GM12873 (cell line): ENCODE data around the gene ZNF433.

ENCODE experiments used
- TF ChIP-seq, protein P1 (sequence below): IDR thresholded peaks from 2 replicates; pipeline ENCODE4 v1.5.1; 2012; ENCODE audit warnings: low read depth, mild to moderate bottlenecking, moderate library complexity, low read length, control low read depth; ENCODE audit not compliant: insufficient read depth; ENCODE audit errors: missing control alignments

ZNF433 gene

DNA sequence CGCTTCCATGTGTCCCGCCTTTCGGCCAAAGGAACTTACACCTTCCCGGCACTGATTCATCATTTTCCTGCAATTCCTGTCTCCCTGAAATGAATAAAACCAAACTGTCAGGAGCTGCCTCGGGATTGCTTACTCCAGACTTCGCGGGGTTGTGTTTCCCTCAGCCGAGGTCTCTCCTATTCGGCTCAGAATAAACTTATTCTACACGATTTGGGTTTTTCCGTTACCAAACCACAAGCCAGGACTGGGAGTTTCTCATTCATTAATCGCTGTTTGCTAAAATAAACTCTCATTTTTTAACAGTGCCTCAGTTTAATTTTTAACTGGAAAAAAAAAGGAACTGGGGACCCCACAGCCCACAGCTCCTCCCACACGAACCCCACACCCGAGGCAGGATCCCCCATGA, 16.6 kb upstream of the ZNF433 start:
- TF ChIP-seq, protein P1, sequence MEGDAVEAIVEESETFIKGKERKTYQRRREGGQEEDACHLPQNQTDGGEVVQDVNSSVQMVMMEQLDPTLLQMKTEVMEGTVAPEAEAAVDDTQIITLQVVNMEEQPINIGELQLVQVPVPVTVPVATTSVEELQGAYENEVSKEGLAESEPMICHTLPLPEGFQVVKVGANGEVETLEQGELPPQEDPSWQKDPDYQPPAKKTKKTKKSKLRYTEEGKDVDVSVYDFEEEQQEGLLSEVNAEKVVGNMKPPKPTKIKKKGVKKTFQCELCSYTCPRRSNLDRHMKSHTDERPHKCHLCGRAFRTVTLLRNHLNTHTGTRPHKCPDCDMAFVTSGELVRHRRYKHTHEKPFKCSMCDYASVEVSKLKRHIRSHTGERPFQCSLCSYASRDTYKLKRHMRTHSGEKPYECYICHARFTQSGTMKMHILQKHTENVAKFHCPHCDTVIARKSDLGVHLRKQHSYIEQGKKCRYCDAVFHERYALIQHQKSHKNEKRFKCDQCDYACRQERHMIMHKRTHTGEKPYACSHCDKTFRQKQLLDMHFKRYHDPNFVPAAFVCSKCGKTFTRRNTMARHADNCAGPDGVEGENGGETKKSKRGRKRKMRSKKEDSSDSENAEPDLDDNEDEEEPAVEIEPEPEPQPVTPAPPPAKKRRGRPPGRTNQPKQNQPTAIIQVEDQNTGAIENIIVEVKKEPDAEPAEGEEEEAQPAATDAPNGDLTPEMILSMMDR: no peak

DNA sequence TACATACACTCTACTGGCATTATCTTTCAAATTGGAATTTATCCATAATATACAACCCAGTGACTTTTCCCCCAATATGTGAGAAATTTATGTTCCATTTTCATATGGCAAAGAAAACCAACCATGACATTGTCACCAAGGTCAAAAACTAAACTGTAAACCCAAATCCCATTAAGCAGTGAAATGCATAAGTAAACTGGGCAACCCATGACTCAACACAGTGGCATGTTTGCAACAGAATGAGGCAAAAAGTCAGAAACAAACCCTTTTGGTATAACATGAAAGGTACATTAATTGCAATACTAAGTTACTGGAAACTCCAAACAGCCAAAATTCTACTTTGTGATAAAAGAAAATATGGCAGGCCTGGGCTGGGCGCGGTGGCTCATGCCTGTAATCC, 12.4 kb upstream of the ZNF433 start:
- TF ChIP-seq, protein P1: no peak

DNA sequence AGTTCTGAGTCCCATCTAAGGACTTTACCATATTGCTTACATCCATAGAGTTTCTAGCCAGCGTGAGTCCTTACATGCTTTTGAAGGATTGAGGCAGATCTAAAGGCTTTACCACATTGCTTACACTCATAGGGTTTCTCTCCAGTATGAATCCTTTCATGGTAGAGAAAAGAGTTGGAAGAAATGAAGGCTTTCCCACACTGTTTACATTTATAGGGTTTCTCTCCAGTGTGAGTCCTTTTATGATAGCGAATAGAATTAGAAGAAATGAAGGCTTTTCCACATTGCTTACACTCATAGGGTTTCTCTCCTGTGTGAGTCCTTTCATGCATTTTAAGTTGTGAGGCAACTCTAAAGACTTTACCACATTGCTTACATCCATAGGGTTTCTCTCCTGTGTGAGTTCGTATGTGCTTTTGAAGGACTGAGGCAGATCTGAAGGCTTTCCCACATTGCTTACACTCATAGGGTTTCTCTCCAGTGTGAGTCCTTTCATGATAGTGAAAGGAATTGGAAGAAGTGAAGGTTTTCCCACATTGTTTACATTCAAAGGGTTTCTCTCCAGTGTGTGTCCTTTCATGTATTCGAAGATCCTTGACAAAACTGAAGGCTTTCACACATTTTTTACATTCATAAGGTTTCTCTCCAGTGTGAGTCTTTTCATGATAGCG, 8.4 kb upstream of the ZNF433 start:
- TF ChIP-seq, protein P1: no peak

DNA sequence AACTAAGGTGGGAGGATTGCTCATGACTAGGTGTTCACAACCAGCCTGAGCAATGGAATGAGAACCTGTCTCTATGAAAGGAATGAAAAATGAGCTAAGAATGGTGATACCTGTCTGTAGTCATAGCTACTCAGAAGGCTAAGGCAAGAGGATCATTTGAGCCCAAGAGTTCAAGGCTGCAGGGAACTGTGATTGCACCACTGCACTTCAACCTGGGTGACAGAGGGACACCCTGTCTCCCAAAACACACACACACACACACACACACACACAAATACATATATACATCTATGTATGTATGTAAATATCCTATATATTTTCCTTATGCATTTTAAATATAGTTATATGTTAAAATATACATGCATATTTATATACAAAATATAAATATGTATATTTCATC, 7.4 kb upstream of the ZNF433 start:
- TF ChIP-seq, protein P1: no peak

- TF ChIP-seq, protein P1: no peak
Observed at GRCh38 chr19:12034620-12035019, 859 bp downstream of the ZNF433 start.

GRCh38 chr19:12034198-12034597, 1.3 kb downstream of the ZNF433 start:
- TF ChIP-seq, protein P1: no peak

DNA sequence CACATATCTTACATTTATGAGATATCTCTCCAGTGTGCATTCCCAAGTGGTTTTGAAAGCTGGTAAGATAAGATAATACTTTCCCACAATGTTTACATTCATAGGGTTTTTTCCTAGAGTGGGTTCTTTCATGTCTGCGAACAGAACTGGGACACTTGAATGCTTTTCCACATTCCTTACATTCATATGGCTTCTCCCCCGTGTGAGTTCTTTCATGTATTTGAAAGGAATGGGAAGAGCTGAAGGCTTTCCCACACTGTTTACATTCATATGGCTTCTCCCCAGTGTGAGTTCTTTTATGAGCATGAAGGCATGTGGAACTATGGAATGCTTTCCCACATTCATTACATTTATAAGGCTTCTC, 19.7 kb downstream of the ZNF433 start:
- TF ChIP-seq, protein P1: no peak
